NK-92 treated with Interleukin-12 subunit alpha and Interleukin-12 subunit beta, amount 100 ng/mL, for 24 hours (cell line): ENCODE data around the gene NDRG4.

ENCODE experiments used
- DNase-seq: peaks from one replicate; lab custom pipeline; 2025; lab: John Stamatoyannopoulos, UW

NDRG4 gene

GRCh38 chr16:58495521-58496331 lies 4.2 kb upstream of the NDRG4 start:
- no peak for DNase-seq

DNA sequence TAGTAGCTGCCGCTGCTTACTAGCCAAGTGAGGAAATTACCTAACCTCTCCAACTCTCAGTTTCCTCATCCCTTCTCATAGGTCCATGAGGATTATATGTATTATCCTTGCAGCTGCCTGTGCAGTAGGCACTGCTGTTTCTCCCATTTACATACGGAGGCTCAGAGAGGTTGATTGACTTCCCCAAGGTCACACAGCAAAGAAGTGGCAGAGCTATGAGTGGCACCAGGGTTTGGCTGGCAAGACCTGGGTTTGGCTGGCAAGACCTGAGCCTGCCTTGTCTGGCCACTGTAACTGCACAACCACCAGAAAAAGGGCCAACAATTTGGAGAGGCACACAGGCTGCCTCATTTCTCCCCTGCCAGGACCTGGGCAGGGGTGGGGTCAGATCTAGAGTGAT lies 2.5 kb upstream of the NDRG4 start:
- DNase-seq: no peak

DNA sequence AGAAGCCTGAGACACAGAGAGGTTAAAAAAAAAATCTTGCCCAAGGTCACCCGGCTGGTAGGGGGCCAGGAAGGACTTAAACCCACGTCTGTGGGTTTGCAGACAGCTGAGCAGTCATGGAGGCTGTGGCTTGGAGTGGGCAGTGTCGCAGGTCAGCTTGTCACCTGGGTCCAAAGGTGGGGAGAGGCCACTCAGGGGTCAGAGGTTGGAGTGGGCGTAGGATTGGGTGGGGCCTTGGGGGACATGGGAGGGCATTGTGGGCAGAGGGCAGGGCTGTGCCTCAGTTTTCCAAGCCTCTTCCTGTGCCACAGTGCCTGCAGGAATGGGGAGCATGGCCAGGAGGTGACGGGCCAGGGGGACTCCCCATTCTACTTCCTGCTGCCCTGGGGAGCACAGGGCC lies 2.0 kb upstream of the NDRG4 start:
- no peak for DNase-seq

DNA sequence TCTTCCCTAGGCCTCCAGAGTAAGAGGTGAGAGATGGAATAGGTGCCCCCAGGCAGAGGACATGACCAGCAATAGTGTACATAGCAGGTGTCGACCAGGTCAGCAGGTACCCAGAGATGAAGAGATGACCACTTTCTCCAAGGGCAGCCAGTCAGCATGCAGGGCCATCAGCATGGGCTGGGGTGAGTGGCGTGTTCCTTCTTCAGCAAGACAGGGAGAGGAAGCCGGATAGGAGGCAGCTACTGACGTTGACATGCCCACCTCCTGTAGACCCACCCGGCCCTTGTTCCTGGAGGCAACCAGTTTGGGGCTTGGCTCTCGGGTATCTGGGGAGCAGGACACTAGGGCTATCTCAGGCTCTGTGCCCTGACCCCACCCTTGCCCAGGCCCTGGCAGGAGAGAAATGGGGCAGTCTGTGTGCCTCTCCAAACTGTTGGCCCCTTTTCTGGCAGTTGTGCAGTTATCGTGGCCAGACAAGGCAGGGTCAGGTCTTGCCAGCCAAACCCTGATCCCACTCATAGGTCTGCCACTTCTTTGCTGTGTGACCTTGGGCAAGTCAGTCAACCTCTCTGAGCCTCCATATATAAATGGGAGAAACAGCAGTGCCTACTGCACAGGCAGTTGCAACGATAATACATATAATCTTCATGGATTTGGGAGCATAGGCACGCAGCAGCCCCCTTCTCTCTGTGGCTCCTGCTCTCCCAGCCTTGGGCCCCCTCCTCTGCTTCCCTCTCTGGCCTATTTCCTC lies 1.4 kb upstream of the NDRG4 start:
- no peak for DNase-seq

GRCh38 chr16:58499092-58499511 lies 841 bp upstream of the NDRG4 start:
- no peak for DNase-seq

DNA sequence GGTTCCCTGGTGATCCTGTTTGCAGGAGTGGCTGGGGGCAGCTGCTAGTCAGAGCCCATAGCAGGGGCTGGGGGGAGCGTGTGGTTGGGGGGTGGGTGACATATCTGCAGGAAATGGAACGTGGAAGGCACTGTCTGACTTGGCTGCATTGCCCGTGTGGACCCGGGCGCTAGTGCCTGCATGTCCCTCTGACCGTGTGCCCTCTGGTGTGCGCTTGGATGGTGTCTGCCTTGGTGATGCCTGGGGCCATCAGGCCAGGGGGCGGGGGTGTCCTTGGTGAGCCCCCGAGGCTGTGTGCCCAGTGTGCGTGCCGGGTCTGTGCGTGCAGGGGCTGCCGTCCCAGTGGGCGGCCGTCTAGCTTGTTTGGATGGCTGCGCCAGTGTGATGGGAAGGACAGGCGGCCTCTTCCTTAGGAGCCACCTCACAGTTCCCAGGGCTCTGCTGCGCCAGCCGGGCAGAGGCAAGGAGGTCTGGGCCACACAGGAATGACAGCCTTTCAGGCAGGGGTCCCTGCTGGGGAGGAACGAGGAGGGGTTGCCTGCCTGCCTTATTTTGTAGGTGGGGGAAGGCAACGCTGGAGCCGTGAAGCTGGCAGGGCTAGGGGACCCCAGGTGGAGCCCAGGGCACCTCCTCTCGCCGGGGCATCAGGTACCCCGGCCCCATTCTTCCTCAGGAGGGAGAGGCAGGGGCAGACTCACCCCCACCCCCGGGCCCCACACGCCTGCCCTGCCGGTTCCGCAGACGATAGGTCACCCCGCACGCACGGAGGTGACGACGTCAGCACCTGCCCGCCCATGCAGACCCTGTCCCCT lies 693 bp downstream of the NDRG4 start:
- DNase-seq: no peak

DNA sequence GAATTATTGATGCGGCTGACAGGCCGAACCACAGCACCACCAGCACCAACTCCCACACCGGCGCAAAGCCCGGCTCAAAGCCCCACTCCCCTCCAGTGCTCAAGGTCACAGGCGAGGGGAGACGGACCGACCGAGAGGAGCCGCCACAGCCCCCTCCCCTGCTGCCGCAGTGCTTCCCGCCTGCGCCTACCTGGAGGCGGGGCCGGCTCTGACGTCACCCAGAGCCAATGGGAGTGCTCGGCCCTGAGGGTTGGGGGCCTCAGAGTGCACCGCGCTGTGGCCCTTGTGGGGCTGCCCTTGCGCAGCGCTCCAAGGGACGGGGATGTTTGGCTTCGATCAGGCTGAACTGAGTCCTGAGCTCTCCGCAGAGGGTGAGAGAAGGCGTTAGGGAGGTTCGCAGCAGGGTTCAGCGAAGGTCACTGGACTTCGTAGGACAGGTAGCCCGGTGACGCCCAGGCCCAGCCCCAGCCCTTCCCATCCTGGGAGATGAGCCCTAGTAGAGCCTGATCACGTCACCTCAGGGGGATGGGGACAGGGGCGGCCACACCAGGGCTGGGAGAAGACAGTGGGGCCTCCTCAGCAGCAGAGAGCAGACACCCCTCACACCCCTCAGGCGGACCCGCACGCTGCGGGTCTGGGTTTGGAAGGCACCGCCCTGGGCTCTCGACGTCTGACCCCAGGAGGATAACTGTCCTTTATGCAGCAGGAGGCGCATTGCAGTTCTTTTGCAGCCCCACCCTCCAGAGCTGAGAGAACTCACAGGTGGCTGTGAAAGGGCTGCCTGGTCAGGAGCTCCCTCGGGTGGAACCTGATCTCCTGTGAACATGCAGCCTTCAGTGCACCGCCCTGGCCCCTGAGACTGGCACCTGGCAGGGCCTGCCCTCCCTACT lies 1.5 kb downstream of the NDRG4 start:
- DNase-seq: no peak

DNA sequence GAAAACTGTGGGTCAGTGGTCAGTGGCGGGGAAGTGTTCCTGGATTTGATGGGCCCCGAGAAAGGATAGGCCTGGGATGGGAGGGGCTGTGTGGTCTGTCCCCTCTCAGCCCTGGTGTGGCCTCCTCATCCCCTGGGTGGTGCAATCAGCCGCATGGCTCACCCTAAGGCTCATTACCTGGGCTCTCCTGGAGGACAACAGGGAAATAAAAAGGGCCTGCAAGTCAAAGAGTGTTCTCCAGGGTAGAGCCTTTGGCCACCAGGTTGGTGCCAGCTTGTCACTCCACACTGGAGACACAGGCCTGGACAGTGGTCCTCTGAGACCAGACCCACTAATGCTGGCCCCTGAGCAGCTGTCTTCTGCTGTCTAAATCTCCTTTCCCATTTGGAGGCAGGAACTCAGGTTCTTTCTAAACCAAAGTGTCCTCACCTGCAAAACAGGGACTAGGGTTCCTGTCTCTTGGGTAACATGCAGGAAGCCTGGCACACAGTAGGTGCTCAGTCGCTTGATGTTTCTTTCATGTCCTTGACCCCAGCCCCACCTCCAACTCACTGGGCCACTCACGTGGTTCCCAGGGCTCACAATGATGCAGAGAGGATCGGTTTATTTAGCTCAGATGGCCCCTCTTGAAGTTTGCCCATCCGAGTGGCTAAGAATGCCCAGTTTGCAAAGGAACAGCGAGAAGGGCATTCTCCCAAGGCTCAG lies 2.4 kb downstream of the NDRG4 start:
- no peak for DNase-seq

DNA sequence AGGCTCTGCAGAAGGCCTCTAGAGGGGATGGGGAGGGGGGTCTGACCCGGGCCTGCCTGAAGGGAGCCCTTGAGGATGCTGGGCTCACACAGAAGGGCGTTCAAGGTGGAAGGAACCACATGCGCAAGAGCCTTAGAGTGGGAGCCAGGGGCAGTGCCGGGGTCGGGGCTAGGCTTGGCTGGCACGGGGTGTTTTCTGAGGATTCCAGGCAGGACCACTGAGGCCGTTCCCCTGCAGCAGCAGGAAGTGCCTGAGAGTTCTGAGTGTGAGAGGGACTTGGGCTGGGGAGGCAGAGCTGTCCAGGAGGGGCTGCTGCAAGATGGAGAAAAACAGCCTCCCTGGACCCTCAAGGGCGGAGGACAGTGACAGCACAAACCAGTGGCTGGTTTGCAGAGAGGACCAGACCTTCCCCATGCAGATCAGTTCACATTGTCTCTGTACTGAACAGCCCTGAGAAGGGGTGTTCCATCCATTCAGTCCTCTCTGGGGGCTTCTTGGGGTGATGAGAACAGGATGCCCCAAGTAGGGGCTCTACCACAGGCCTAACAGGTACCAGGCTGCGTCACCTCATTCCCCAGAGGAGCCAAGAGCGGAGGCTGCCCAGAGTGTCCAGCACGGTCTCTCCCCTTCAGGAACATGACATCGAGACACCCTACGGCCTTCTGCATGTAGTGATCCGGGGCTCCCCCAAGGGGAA lies 3.4 kb downstream of the NDRG4 start:
- DNase-seq: no peak

DNA sequence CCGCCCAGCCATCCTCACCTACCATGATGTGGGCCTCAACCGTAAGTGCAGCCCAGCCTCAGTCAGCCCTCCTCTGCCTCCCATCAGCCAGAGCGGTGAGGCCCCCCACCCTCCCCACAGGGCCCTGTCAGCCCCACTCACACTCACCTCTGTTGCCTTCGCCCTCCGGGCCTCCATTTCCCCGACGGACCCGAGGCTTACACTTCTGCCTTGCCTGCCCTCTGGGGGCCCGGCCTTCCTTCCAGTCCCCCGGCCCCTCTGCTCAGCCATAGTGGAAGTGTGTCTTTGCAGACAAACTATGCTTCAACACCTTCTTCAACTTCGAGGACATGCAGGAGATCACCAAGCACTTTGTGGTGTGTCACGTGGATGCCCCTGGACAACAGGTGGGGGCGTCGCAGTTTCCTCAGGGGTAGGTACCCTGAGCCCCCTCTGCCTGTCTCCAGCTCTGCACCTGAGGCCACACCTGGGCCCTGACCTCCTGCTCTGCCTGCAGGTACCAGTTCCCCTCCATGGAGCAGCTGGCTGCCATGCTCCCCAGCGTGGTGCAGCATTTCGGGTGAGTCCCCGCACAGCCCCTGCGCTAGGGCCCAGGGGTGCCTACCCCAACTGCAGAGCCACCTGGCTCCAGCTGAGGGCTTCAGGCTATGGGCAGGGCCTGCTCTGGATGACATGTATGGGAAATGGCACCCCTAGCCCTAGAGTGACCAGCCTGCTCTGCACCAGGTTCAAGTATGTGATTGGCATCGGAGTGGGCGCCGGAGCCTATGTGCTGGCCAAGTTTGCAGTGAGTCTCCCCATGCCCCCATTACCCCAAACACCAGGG lies 4.1 kb downstream of the NDRG4 start:
- no peak for DNase-seq

DNA sequence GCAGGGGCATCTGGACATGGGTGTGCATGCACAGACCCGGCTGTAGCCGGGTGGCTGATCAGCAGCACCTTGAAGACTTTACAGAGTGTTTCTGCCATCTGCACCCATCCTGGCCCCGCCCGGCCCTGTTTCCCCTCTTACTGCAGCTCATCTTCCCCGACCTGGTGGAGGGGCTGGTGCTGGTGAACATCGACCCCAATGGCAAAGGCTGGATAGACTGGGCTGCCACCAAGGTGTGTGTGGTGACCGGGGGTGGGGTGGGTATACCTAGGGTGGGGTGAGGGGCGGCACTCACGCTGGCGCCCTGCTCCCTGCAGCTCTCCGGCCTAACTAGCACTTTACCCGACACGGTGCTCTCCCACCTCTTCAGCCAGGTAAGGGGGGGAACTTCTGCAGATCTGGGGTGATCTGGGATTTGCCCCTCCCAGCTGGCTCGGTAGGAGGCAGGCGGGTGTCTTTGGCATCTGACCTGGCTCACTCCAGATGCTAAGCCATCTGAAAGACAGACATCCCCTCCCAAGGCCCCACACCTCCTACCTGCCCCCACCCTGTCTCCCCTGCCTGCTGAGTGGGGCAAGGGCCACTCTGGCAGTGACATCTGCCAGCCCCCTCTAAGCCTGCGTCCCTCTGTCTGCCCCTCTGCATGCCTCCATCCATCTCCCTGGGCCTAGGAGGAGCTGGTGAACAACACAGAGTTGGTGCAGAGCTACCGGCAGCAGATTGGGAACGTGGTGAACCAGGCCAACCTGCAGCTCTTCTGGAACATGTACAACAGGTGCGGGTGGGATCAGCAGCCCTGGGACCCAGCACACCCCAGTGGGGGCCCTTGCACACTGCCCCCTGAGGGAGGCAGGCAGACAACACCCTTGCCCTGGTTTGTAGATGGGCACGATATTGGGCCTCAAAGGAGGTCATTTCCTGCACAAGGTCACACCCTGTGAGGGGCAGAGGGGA lies 6.6 kb downstream of the NDRG4 start:
- no peak for DNase-seq

- no peak for DNase-seq
Observed at GRCh38 chr16:58507195-58507962, 7.4 kb downstream of the NDRG4 start.

DNA sequence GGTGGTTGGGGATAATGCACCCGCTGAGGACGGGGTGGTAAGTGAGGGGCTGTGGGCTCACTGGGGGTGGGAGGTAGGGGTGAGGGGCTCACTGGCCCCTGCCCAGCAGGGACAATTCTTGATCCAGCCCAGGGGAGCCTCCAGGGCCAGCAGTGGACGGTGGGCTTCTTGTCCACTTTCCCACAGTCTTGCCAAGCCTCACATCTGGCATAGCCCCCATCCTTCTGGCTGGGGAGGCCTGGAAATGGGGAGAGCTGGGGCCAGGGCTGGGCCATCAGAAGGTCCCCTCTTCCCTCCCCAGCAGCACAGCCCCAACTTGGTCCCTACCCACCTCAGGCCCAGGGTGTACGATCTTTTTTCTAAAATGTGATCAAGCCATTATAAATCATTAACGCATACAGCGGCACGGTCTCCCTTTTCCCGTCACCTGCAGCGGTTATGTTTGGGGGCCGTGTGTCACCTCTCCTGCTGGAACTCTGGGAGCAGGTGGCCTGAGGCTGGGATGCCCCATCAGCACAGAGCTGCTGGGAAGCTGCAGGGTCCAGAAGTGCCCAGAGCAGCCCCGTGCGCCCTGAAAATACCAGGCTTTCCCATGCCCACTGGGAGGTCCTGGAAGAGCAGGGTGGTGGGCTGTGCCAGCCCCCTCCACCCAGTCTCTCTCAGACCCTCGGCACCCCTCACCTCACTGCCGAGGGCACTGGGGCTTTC lies 8.2 kb downstream of the NDRG4 start:
- DNase-seq: no peak

GRCh38 chr16:58508671-58509251 lies 8.8 kb downstream of the NDRG4 start:
- no peak for DNase-seq

- DNase-seq: no peak
Observed at GRCh38 chr16:58509256-58510096, 9.5 kb downstream of the NDRG4 start.
